ENCODE results near the gene DNM1. TPM values are rescaled to one million over a fixed set of nuclear protein-coding genes. Genes with fewer than 3 reads are reported as not detected.

DNM1 gene
- total and polyA plus RNA-seq, 4 donors, result 0.29 to 5.9 (median 1.1) TPM

- Histone ChIP-seq H3K4me3 (ENCODE audit: low read depth in 1 of 3, low read length in 3 of 3) (no peak overlapping the region), H3K36me3 (ENCODE audit: control insufficient read depth in 4 of 4, insufficient read depth in 3 of 4, low read depth in 1 of 4, low read length in 3 of 4) (no peaks in the 10 kb centered on the region), H3K9me3 (ENCODE audit: control insufficient read depth in 4 of 4, low read length in 3 of 4) (no peaks in the 10 kb centered on the region), H3K9ac (ENCODE audit: low read depth in 1 of 2, low read length in 2 of 2) (no peak overlapping the region), H3K27ac (ENCODE audit: low read depth in 1 of 2, low read length in 2 of 2) (peak overlapping the region; percentile 68 to 93), H3K27me3 (ENCODE audit: control insufficient read depth in 4 of 4, insufficient read depth in 4 of 4, low read length in 3 of 4) (no peaks in the 10 kb centered on the region), H3K4me1 (ENCODE audit: control insufficient read depth in 4 of 4, insufficient read depth in 4 of 4, low read length in 3 of 4) (peaks cover 2 to 16% (median 13%) of the 10 kb centered on the region in 4 donors)
- DNase-seq (ENCODE audit: low spot score), result no peak
- TF ChIP-seq YY1 (IDR thresholded peaks at IDR 0.05), result no peak
- no peak for TF ChIP-seq JUND (IDR thresholded peaks at IDR 0.05)
- TF ChIP-seq, protein P1, sequence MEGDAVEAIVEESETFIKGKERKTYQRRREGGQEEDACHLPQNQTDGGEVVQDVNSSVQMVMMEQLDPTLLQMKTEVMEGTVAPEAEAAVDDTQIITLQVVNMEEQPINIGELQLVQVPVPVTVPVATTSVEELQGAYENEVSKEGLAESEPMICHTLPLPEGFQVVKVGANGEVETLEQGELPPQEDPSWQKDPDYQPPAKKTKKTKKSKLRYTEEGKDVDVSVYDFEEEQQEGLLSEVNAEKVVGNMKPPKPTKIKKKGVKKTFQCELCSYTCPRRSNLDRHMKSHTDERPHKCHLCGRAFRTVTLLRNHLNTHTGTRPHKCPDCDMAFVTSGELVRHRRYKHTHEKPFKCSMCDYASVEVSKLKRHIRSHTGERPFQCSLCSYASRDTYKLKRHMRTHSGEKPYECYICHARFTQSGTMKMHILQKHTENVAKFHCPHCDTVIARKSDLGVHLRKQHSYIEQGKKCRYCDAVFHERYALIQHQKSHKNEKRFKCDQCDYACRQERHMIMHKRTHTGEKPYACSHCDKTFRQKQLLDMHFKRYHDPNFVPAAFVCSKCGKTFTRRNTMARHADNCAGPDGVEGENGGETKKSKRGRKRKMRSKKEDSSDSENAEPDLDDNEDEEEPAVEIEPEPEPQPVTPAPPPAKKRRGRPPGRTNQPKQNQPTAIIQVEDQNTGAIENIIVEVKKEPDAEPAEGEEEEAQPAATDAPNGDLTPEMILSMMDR (IDR thresholded peaks at IDR 0.05; ENCODE audit: low read depth, low read length, missing input control), result no peak
- TF ChIP-seq, protein P2, sequence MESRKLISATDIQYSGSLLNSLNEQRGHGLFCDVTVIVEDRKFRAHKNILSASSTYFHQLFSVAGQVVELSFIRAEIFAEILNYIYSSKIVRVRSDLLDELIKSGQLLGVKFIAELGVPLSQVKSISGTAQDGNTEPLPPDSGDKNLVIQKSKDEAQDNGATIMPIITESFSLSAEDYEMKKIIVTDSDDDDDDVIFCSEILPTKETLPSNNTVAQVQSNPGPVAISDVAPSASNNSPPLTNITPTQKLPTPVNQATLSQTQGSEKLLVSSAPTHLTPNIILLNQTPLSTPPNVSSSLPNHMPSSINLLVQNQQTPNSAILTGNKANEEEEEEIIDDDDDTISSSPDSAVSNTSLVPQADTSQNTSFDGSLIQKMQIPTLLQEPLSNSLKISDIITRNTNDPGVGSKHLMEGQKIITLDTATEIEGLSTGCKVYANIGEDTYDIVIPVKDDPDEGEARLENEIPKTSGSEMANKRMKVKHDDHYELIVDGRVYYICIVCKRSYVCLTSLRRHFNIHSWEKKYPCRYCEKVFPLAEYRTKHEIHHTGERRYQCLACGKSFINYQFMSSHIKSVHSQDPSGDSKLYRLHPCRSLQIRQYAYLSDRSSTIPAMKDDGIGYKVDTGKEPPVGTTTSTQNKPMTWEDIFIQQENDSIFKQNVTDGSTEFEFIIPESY (IDR thresholded peaks at IDR 0.05), result no peak
- no peak for TF ChIP-seq ATF3 (IDR thresholded peaks at IDR 0.05)
- no peak for TF ChIP-seq RAD21 (IDR thresholded peaks at IDR 0.05)
- peak; percentile 35 for TF ChIP-seq NR2F2 (IDR thresholded peaks at IDR 0.05)
- no peak for TF ChIP-seq MAX (IDR thresholded peaks at IDR 0.05)
- TF ChIP-seq FOXA1 (IDR thresholded peaks at IDR 0.05), result no peak
- no peak for TF ChIP-seq FOXA2 (IDR thresholded peaks at IDR 0.05)
- TF ChIP-seq GABPA (IDR thresholded peaks at IDR 0.05 in 1 of 2, conservative IDR thresholded peaks at IDR 0.05 in 1 of 2), result peak in 1 of 2 donors; percentile 32
- peak in 1 of 2 donors; percentile 16 for TF ChIP-seq EGR1 (IDR thresholded peaks at IDR 0.05; ENCODE audit: low read depth in 2 of 2)
- no peak for TF ChIP-seq REST (IDR thresholded peaks at IDR 0.05)
- TF ChIP-seq SP1 (IDR thresholded peaks at IDR 0.05), result no peak
- TF ChIP-seq HNF4G (IDR thresholded peaks at IDR 0.05), result peak; percentile 26
- TF ChIP-seq RXRA (IDR thresholded peaks at IDR 0.05), result no peak
- TF ChIP-seq TAF1 (conservative IDR thresholded peaks at IDR 0.05), result no peak
- TF ChIP-seq HNF4A (conservative IDR thresholded peaks at IDR 0.05), result peak; percentile 60 to 64
- 76% methylated on average over 2 of the region's 2 CpGs for WGBS
Observed at GRCh38 chr9:128297221-128297773, 94.1 kb downstream of the DNM1 start.

Data from liver (tissue), 9 donors.